Fibroblast of lung (primary cell): ENCODE measurements around the gene AMZ2.

ENCODE experiments used
- CTCF ChIP-seq, 2 donors: IDR thresholded peaks in 1 of 2; conservative IDR thresholded peaks in 1 of 2; 1 replicate in 1 of 2; 2 replicates in 1 of 2; pipeline ENCODE4 v1.5.1; 2011 to 2012; ENCODE audit warnings: low read length in 2 of 2, control low read depth in 1 of 2, inconsistent platforms in 1 of 2, low read depth in 1 of 2, mild to moderate bottlenecking in 1 of 2
- EZH2 ChIP-seq: IDR thresholded peaks from 2 replicates; pipeline ENCODE4 v1.5.1; 2012; ENCODE audit warnings: low read length, control low read depth, mild to moderate bottlenecking; ENCODE audit errors: missing control alignments

DNA sequence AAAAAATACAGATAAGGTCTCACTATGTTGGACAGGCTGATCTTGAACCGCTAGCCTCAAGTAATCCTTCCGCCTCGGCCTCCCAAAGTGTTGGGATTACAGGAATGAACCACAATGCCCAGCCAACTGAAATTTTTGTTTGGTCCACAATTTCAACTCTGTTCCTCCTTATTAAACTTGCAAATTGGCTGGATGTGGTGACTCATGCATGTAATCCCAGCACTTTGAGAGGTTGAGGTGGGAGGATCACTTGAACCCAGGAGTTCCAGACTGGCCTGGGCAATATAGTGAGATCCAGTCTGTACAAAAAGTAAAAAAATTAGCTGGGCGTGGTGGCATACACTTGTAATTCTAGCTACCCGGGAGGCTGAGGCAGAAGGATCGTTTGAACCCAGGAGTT is 56.9 kb downstream of the AMZ2 start:
- no peak for TF ChIP-seq EZH2
- no peak for TF ChIP-seq CTCF (conservative IDR thresholded peaks at IDR 0.05 in 1 of 2, IDR thresholded peaks at IDR 0.05 in 1 of 2; ENCODE audit: low read depth in 1 of 2, low read length in 2 of 2)
